ENCODE results near the gene ZNF532. TPM values are rescaled to one million over a fixed set of nuclear protein-coding genes. Genes with fewer than 3 reads are reported as not detected.

The ZNF532 gene
- total and polyA plus RNA-seq, 8 donors = 56.2 to 153 (median 142) TPM

GRCh38 chr18:58934356-58934755 is 69.7 kb downstream of the ZNF532 start:
- intact Hi-C loops (cut with DNase I) = no loop called here
- ATAC-seq (no peak), DNase-seq (no peak)
- H3K4me3 ChIP-seq = no peak overlapping the region
- H3K9me3 ChIP-seq = no peaks in the 10 kb centered on the region
- TF ChIP-seq, protein P1, sequence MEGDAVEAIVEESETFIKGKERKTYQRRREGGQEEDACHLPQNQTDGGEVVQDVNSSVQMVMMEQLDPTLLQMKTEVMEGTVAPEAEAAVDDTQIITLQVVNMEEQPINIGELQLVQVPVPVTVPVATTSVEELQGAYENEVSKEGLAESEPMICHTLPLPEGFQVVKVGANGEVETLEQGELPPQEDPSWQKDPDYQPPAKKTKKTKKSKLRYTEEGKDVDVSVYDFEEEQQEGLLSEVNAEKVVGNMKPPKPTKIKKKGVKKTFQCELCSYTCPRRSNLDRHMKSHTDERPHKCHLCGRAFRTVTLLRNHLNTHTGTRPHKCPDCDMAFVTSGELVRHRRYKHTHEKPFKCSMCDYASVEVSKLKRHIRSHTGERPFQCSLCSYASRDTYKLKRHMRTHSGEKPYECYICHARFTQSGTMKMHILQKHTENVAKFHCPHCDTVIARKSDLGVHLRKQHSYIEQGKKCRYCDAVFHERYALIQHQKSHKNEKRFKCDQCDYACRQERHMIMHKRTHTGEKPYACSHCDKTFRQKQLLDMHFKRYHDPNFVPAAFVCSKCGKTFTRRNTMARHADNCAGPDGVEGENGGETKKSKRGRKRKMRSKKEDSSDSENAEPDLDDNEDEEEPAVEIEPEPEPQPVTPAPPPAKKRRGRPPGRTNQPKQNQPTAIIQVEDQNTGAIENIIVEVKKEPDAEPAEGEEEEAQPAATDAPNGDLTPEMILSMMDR (IDR thresholded peaks at IDR 0.05) = no peak
- peaks cover 7 to 17% of the 10 kb centered on the region in 2 donors for H3K4me1 ChIP-seq
- no peak overlapping the region for H3K27ac ChIP-seq
- H3K27me3 ChIP-seq = no peaks in the 10 kb centered on the region
- H3K36me3 ChIP-seq = peaks cover 0 to 6% of the 10 kb centered on the region in 2 donors

GRCh38 chr18:58934933-58935577 is 70.4 kb downstream of the ZNF532 start:
- TF ChIP-seq, protein P1 (IDR thresholded peaks at IDR 0.05) = no peak
- ATAC-seq (no peak), DNase-seq (no peak)
- Histone ChIP-seq H3K36me3 (peaks cover 0 to 13% of the 10 kb centered on the region in 2 donors), H3K9me3 (no peaks in the 10 kb centered on the region), H3K27ac (no peak overlapping the region), H3K27me3 (no peaks in the 10 kb centered on the region), H3K4me1 (peaks cover 7 to 17% of the 10 kb centered on the region in 2 donors), H3K4me3 (no peak overlapping the region)
- intact Hi-C loops (cut with DNase I) = no loop called here

DNA sequence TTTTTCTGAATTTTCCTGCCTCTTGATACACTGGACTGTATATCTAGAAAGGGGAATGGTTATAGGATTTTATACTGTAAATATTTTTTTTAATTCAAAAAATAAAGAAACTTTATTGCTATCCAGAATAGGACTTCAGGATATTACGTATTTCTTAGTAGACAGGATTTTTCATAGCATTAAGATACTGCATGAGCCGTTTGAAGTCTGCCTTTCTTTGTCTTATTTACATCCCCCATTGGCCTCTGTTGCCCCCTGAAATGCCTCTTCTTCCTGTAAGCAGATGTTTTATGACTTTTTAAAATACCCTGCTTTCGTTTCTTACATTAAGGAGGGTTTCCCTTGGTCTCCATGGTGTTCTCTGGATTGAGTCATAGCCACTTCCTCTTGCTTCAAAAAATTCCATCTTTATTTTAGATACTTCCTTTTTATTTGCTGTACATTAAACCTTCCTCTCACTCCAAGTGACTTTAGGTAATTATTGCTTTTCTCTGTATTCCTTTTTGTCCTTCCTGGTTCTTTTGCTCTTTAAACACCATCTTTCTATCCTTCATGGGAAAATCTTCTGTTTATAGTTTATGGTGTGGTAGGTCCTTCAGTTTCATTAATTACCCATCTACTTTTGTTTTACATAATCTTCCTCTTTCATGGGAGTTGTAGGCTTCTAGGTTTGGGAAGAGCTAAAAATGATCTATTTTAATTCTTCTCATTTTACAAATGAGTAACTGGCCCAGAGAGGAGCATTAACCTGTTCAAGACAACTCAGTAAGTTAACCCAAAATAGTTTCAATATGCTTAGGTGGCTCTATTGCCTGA is 72.6 kb downstream of the ZNF532 start:
- Histone ChIP-seq H3K36me3 (peaks cover 0 to 20% of the 10 kb centered on the region in 2 donors), H3K9me3 (no peaks in the 10 kb centered on the region), H3K27ac (peak overlapping the region; percentile 11 to 60), H3K27me3 (no peaks in the 10 kb centered on the region), H3K4me1 (peaks cover 7 to 17% of the 10 kb centered on the region in 2 donors), H3K4me3 (no peak overlapping the region)
- intact Hi-C loops (cut with DNase I) = no loop called here
- ATAC-seq = peak; percentile 23
- TF ChIP-seq, protein P1 (IDR thresholded peaks at IDR 0.05) = no peak
- no peak for DNase-seq

DNA sequence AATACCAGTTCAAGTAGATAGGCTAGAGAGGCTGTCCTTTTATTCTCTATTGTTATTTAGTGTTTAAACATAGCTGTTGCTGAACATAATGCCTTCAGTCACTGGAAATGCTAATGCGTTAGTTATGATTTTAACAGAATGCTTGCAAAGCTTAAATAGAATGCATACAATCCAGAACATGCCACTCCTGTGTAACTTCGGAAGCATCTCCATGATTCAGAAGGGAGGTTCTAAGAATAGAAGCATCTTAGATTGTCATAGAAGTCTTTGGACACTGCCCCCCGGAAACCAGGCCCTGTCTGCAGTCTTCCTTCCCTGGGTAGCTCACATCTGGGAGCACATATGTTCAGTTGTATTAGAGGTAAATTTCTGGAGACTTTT is 73.2 kb downstream of the ZNF532 start:
- Histone ChIP-seq H3K27me3 (no peaks in the 10 kb centered on the region), H3K27ac (peak overlapping the region in 1 of 2 donors; percentile 60), H3K9me3 (no peaks in the 10 kb centered on the region), H3K4me1 (peaks cover 7 to 17% of the 10 kb centered on the region in 2 donors), H3K36me3 (peaks cover 0 to 20% of the 10 kb centered on the region in 2 donors), H3K4me3 (no peak overlapping the region)
- no peak for ATAC-seq
- intact Hi-C loops (cut with DNase I) = no loop called here
- TF ChIP-seq, protein P1 (IDR thresholded peaks at IDR 0.05) = no peak
- no peak for DNase-seq

- Histone ChIP-seq H3K4me1 (peaks cover 7 to 13% of the 10 kb centered on the region in 2 donors), H3K27ac (no peak overlapping the region), H3K27me3 (no peaks in the 10 kb centered on the region), H3K36me3 (peaks cover 0 to 16% of the 10 kb centered on the region in 2 donors), H3K9me3 (no peaks in the 10 kb centered on the region), H3K4me3 (no peak overlapping the region)
- no peak for DNase-seq
- intact Hi-C loops (cut with DNase I) = no loop called here
- TF ChIP-seq, protein P1 (IDR thresholded peaks at IDR 0.05) = no peak
- ATAC-seq = no peak
These were observed 76.9 kb downstream of the ZNF532 start for GRCh38 chr18:58941426-58942099.

Measured in left lung (tissue), 10 donors.